SH-SY5Y (cell line): ENCODE measurements around the gene PAWR.

Experiments used
- GATA2 ChIP-seq: IDR thresholded peaks from 2 replicates; pipeline ENCODE4 v1.6.1; 2011; ENCODE audit warnings: mild to moderate bottlenecking, low read depth, low read length
- GATA3 ChIP-seq: IDR thresholded peaks from 2 replicates; pipeline ENCODE4 v1.6.1; 2011; ENCODE audit warnings: low read depth, mild to moderate bottlenecking, low read length, moderate library complexity

DNA sequence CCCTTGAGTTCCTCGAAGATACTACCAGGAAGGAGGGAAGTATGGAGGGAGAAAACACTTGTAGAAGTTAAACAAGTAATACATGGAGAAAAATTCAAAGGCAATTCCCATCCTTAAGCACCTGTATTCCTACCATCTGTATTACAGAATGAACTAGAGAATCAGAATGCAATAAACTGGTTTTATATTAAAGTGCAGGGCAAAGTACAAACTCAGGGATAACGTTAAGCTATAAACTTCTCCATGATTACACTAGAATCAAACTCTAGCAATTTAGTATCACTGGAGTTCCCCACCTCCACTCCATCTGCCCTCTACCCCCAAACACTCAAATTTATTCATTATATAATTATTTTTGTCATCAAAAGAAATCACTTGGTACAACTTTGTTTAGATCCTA, 13.1 kb downstream of the PAWR start:
- no peak for TF ChIP-seq GATA2
- TF ChIP-seq GATA3, result no peak
